ENCODE measurements around the gene CDC42SE2. TPM values are rescaled to one million over a fixed set of nuclear protein-coding genes. Genes with fewer than 3 reads are reported as not detected.
"Not testable (repeated sequence)": the region's sequence is repeated elsewhere in the genome, so short reads cannot be mapped to it uniquely, and the experiment has no call there.

CDC42SE2 gene
- total RNA-seq, 2 donors from 2014 or later = 51.0 to 63.5 TPM

DNA sequence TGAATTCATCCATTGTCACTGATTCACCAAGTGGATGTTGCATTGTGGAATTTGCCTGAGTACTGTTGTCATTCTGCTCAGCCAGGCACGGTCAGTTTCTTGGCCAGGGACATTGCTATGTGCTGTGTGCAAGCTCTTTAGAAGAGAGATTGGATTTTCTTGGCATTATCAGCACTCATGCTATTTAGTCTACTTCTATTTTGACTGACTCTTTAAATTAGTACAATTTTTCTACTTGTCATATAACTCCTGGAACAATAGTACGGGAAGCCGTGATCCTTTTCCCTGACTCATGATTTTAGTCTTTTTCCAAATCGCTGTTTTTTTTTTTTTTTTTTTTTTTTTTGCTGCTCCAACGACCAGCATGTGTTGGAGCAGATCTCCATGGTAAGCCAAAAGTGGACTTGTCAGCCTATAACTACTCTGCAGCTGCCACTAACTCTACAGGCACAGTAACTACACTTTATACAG, 129.7 kb downstream of the CDC42SE2 start:
- no peak overlapping the region for H3K27ac ChIP-seq
- DNase-seq (ENCODE audit: low spot score) = no peak

DNA sequence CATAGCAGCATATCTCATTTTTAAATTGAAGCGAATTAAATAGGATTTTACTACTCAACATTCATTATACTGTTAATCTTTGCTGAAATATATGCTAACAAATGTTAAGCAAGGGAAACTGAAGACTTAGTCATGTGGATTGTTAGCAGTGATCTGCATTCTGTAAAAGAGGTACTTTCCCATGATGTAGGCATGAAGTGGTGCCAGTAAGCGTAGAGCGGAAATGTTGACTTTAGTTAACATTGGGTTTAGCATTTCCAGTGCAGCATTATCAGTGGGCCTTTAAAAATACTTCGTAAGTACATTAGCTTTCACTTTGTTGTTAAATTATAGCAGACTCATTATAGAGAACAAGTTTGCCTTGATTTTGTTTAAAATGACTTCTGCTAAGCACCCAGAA, 130.3 kb downstream of the CDC42SE2 start:
- intact Hi-C loops (cut with DNase I) = no loop called here
- no peak overlapping the region for H3K4me3 ChIP-seq
- peak; percentile 53 for DNase-seq (ENCODE audit: low spot score)

More for the DNA sequence above, 129.7 kb downstream of the CDC42SE2 start:
- Histone ChIP-seq H3K9me3 (no peaks in the 10 kb centered on the region), H3K4me1 (replicated peaks) (no peaks in the 10 kb centered on the region), H3K36me3 (no peaks in the 10 kb centered on the region), H3K27me3 (replicated peaks; ENCODE audit: insufficient read depth) (no peaks in the 10 kb centered on the region), H3K4me3 (no peak overlapping the region)
- intact Hi-C loops (cut with DNase I) = no loop called here
- WGBS = 43% methylated on average over 5 of the region's 5 CpGs
- TF ChIP-seq, protein P1, sequence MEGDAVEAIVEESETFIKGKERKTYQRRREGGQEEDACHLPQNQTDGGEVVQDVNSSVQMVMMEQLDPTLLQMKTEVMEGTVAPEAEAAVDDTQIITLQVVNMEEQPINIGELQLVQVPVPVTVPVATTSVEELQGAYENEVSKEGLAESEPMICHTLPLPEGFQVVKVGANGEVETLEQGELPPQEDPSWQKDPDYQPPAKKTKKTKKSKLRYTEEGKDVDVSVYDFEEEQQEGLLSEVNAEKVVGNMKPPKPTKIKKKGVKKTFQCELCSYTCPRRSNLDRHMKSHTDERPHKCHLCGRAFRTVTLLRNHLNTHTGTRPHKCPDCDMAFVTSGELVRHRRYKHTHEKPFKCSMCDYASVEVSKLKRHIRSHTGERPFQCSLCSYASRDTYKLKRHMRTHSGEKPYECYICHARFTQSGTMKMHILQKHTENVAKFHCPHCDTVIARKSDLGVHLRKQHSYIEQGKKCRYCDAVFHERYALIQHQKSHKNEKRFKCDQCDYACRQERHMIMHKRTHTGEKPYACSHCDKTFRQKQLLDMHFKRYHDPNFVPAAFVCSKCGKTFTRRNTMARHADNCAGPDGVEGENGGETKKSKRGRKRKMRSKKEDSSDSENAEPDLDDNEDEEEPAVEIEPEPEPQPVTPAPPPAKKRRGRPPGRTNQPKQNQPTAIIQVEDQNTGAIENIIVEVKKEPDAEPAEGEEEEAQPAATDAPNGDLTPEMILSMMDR (IDR thresholded peaks at IDR 0.05) = no peak
- TF ChIP-seq POLR2A (IDR thresholded peaks at IDR 0.05) (no peak), POLR2AphosphoS5 (IDR thresholded peaks at IDR 0.05) (no peak)

DNA sequence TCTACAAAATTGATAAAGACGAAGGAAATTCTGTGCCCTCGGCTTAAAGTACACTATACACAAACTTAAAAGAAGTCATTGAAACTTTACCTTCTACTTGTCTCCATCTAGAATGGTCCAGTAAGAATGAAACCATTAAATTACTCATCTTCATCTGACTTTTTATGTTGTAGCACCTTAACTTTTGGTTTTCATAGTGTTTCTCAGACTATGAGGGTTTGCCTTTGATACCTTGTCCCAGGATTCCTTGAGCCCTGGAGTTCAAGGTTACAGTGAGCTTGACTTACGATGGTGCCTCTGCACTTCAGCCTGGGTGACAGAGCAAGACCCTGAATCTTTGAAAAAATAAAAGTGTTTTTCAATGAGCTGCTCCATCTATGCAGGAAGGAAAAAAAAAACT, 132.2 kb downstream of the CDC42SE2 start:
- Histone ChIP-seq H3K4me1 (replicated peaks) (no peaks in the 10 kb centered on the region), H3K27ac (no peak overlapping the region), H3K9me3 (no peaks in the 10 kb centered on the region), H3K27me3 (replicated peaks; ENCODE audit: insufficient read depth) (no peaks in the 10 kb centered on the region), H3K36me3 (no peaks in the 10 kb centered on the region), H3K4me3 (no peak overlapping the region)
- WGBS = 96% methylated on average over 3 of the region's 3 CpGs
- no peak for TF ChIP-seq POLR2AphosphoS5 (IDR thresholded peaks at IDR 0.05)
- TF ChIP-seq, protein P1 (IDR thresholded peaks at IDR 0.05) = no peak
- TF ChIP-seq POLR2A (IDR thresholded peaks at IDR 0.05) = no peak
- intact Hi-C loops (cut with DNase I) = no loop called here
- no peak for DNase-seq (ENCODE audit: low spot score)

More for the DNA sequence above, 130.3 kb downstream of the CDC42SE2 start:
- WGBS = 41% methylated on average over 4 of the region's 4 CpGs
- no peak overlapping the region for H3K27ac ChIP-seq
- H3K36me3 ChIP-seq = no peaks in the 10 kb centered on the region
- TF ChIP-seq POLR2A (IDR thresholded peaks at IDR 0.05) = no peak
- TF ChIP-seq POLR2AphosphoS5 (IDR thresholded peaks at IDR 0.05) = peak; percentile 73
- no peaks in the 10 kb centered on the region for H3K9me3 ChIP-seq
- H3K4me1 ChIP-seq (replicated peaks) = no peaks in the 10 kb centered on the region
- H3K27me3 ChIP-seq (replicated peaks; ENCODE audit: insufficient read depth) = no peaks in the 10 kb centered on the region

DNA sequence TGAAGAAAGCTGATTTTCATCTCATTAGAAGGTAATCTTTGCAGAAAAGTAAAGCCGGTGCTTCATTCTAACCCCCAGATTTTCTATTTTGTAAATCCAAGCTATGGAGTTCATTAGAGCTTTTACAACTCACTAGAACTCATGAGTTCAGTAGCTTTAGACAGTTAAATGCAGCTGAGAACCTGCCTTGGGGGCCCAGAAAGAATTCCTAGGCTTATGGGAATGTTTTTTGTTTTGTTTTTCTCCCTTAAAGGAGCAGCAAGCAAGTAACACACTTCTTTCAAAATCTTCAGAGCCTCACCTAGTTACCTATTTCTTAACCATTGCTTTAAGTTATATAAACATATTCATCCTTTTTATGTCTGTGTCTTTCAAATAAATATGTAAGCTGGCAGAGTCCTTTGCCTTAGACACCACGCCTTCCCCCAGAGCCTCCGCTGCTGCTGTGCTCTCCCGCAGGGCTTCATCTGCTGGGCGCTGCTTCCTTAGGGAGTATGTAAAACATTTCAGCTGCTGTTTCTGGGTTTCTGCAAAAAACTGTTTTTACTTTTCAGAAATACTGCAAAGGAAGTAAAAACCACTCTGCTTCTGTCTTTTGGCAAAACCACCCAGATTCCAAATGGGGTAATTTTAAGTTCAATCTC, 132.9 kb downstream of the CDC42SE2 start:
- H3K4me1 ChIP-seq (replicated peaks) = no peaks in the 10 kb centered on the region
- no peaks in the 10 kb centered on the region for H3K36me3 ChIP-seq
- no peaks in the 10 kb centered on the region for H3K9me3 ChIP-seq
- no peaks in the 10 kb centered on the region for H3K27me3 ChIP-seq (replicated peaks; ENCODE audit: insufficient read depth)
- no peak overlapping the region for H3K27ac ChIP-seq
- WGBS = 89% methylated on average over 5 of the region's 5 CpGs
- no peak for DNase-seq (ENCODE audit: low spot score)
- TF ChIP-seq POLR2AphosphoS5 (IDR thresholded peaks at IDR 0.05) (no peak), POLR2A (IDR thresholded peaks at IDR 0.05) (no peak)
- TF ChIP-seq, protein P1 (IDR thresholded peaks at IDR 0.05) = no peak
- H3K4me3 ChIP-seq = no peak overlapping the region
- intact Hi-C loops (cut with DNase I) = no loop called here

DNA sequence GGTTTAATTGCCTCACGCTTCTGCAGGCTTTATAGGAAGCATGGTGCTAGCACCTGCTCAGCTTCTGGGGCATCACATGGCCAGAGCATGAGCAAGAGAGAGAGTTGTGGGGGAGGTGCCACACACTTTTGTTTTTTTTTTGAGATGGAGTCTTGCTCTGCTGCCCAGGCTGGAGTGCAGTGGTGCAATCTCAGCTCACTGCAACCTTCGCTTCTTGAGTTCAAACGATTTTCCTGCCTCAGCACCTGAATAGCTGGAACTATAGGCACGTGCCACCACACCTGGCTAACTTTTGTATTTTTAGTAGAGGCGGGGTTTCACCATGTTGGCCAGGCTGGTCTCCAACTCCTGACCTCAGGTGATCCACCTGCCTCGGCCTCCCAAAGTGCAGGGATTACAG, 135.2 kb downstream of the CDC42SE2 start:
- H3K4me1 ChIP-seq (replicated peaks); H3K4me3 ChIP-seq; H3K36me3 ChIP-seq; H3K9me3 ChIP-seq; intact Hi-C loops (cut with DNase I); H3K27ac ChIP-seq; H3K27me3 ChIP-seq (replicated peaks; ENCODE audit: insufficient read depth); DNase-seq (ENCODE audit: low spot score): not testable (repeated sequence)
- WGBS = 100% methylated on average over 6 of the region's 6 CpGs

DNA sequence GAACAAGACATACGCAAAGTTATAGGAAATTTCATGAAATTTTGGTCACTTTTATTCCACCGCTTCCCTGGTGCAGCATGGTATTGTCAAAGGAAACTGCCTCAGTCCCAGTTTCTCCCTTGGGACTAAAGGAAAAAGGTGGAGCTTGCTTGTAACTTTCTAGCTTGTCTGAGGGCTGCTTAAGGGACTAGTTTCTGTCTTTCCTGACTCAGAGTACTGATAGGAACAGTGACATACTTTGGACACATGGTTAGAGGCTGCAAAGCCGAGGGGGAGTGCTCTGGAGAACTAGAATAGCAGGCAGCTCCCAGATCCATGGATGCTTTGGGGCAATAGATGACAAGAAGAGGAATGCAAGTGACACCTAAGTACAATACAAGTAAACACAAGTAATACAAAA, 136.7 kb downstream of the CDC42SE2 start:
- H3K4me1 ChIP-seq (replicated peaks) = no peaks in the 10 kb centered on the region
- intact Hi-C loops (cut with DNase I) = no loop called here
- no peak overlapping the region for H3K27ac ChIP-seq
- TF ChIP-seq POLR2A (IDR thresholded peaks at IDR 0.05) = no peak
- TF ChIP-seq, protein P1 (IDR thresholded peaks at IDR 0.05) = no peak
- TF ChIP-seq POLR2AphosphoS5 (IDR thresholded peaks at IDR 0.05) = no peak
- no peaks in the 10 kb centered on the region for H3K36me3 ChIP-seq
- WGBS = 96% methylated on average over 3 of the region's 3 CpGs
- H3K9me3 ChIP-seq = no peaks in the 10 kb centered on the region
- H3K4me3 ChIP-seq = no peak overlapping the region
- H3K27me3 ChIP-seq (replicated peaks; ENCODE audit: insufficient read depth) = no peaks in the 10 kb centered on the region
- DNase-seq (ENCODE audit: low spot score) = no peak
